Neural cell (in vitro differentiated cells): ENCODE data around the gene TIAL1. TPM values are rescaled to one million over a fixed set of nuclear protein-coding genes. Genes with fewer than 3 reads are reported as not detected.
"Not testable (repeated sequence)": the region's sequence is repeated elsewhere in the genome, so short reads cannot be mapped to it uniquely, and the experiment has no call there.

Source experiments
- H2AFZ ChIP-seq: fragments of 200-600, 300-800 bp; sonication (generic), shearing (Covaris generic); 2 replicates; pipeline ENCODE4 v1.6.0; 2014; ENCODE audit warnings: low read depth, mild to moderate bottlenecking, antibody characterized with exemption, low read length, moderate library complexity
- H3F3A ChIP-seq: fragments of 200-600 bp; shearing (Covaris generic); 2 replicates; pipeline ENCODE4 v1.6.1; 2016; ENCODE audit warnings: mild to moderate bottlenecking, moderate library complexity, mixed read lengths, antibody characterized with exemption, low read length; ENCODE audit not compliant: insufficient read depth, poor library complexity, severe bottlenecking
- H3K27ac ChIP-seq: fragments of 200-600, 300-800 bp; sonication (generic), shearing (Covaris generic); 2 replicates; pipeline ENCODE4 v1.5.1; 2014; ENCODE audit warnings: mild to moderate bottlenecking, low read length, moderate library complexity
- H3K27me3 ChIP-seq: fragments of 300-800, 200-600 bp; sonication (generic), shearing (Covaris generic); 2 replicates; pipeline ENCODE4 v1.6.0; 2014; ENCODE audit warnings: mild to moderate bottlenecking, low read depth, low read length, moderate library complexity; ENCODE audit not compliant: insufficient read depth
- H3K36me3 ChIP-seq: fragments of 300-800, 200-600 bp; sonication (generic), shearing (Covaris generic); 2 replicates; pipeline ENCODE4 v1.5.1; 2014; ENCODE audit warnings: mild to moderate bottlenecking, antibody characterized with exemption, low read length, moderate library complexity; ENCODE audit not compliant: insufficient read depth
- H3K4me2 ChIP-seq: fragments of 300-800, 200-600 bp; sonication (generic), shearing (Covaris generic); 2 replicates; pipeline ENCODE4 v1.6.0; 2014; ENCODE audit warnings: mild to moderate bottlenecking, low read length
- H3K4me3 ChIP-seq: fragments of 300-800, 200-600 bp; sonication (generic), shearing (Covaris generic); 2 replicates; pipeline ENCODE4 v1.5.1; 2014; ENCODE audit warnings: mild to moderate bottlenecking, low read length, moderate library complexity
- H3K79me2 ChIP-seq: fragments of 200-600 bp; shearing (Covaris generic); replicated peaks from 2 replicates; pipeline ENCODE4 v1.6.0; 2014; ENCODE audit warnings: mild to moderate bottlenecking, low read length, moderate library complexity; ENCODE audit not compliant: insufficient read depth
- H3K9ac ChIP-seq: fragments of 300-800, 200-600 bp; sonication (generic), shearing (Covaris generic); 2 replicates; pipeline ENCODE4 v1.6.1; 2016; ENCODE audit warnings: mild to moderate bottlenecking, low read length, mixed read lengths
- H3K9me2 ChIP-seq: fragments of 200-600 bp; shearing (Covaris generic); 2 replicates; pipeline ENCODE4 v1.6.1; 2016; ENCODE audit warnings: mild to moderate bottlenecking, low read length, mixed read lengths; ENCODE audit not compliant: insufficient read depth
- H3K9me3 ChIP-seq: fragments of 200-600, 300-800 bp; sonication (generic), shearing (Covaris generic); 2 replicates; pipeline ENCODE4 v1.6.1; 2016; ENCODE audit warnings: mild to moderate bottlenecking, mixed run types, low read length, moderate library complexity, mixed read lengths
- H4K20me1 ChIP-seq: fragments of 200-600 bp; shearing (Covaris generic); 2 replicates; pipeline ENCODE4 v1.6.1; 2016; ENCODE audit warnings: mild to moderate bottlenecking, mixed run types; ENCODE audit not compliant: insufficient read depth
- EP300 ChIP-seq: fragments of 450-650 bp; conservative IDR thresholded peaks from 2 replicates; pipeline ENCODE4 v1.6.1; 2014; ENCODE audit warnings: antibody characterized with exemption, mild to moderate bottlenecking, moderate library complexity; ENCODE audit not compliant: poor library complexity, severe bottlenecking
- EZH2 ChIP-seq: fragments of 200-600, 300-800 bp; shearing (Covaris generic), sonication (generic); IDR thresholded peaks from 2 replicates; pipeline ENCODE4 v1.6.1; 2014; ENCODE audit warnings: antibody characterized with exemption, low read length, borderline replicate concordance, mild to moderate bottlenecking; ENCODE audit not compliant: insufficient read depth, poor library complexity, severe bottlenecking
- MXI1 ChIP-seq: fragments of 450-650 bp; conservative IDR thresholded peaks from 2 replicates; pipeline ENCODE4 v1.6.1; 2014; ENCODE audit warnings: antibody characterized with exemption, mild to moderate bottlenecking; ENCODE audit not compliant: poor library complexity, severe bottlenecking
- POLR2AphosphoS5 ChIP-seq: IDR thresholded peaks from 2 replicates; pipeline ENCODE4 v1.6.1; 2012
- RAD21 ChIP-seq: fragments of 450-650 bp; conservative IDR thresholded peaks from 2 replicates; pipeline ENCODE4 v1.6.1; 2014; ENCODE audit warnings: antibody characterized with exemption, mild to moderate bottlenecking, moderate library complexity
- SMC3 ChIP-seq: fragments of 450-650 bp; conservative IDR thresholded peaks from 2 replicates; pipeline ENCODE4 v1.6.1; 2014; ENCODE audit warnings: antibody characterized with exemption, mild to moderate bottlenecking, moderate library complexity; ENCODE audit not compliant: poor library complexity
- TAF1 ChIP-seq: IDR thresholded peaks from 2 replicates; pipeline ENCODE4 v1.6.1; 2012; ENCODE audit warnings: low read depth
- polyA plus RNA-seq: library from polyadenylated mRNA; depleted of rRNA; stranded (reverse); fragments of >200 nt; gene quantifications from 2 replicates; pipeline ENCODE4 v1.2.3, GENCODE V29; 2014
- TF ChIP-seq, protein P1 (sequence below): IDR thresholded peaks from 2 replicates; pipeline ENCODE4 v1.6.1; 2012; ENCODE audit warnings: borderline replicate concordance
- TF ChIP-seq, protein P2 (sequence below): fragments of 450-650 bp; IDR thresholded peaks from 2 replicates; pipeline ENCODE4 v1.5.1; 2014; ENCODE audit warnings: antibody characterized with exemption, mild to moderate bottlenecking, moderate library complexity; ENCODE audit not compliant: poor library complexity, severe bottlenecking

Gene TIAL1
- polyA plus RNA-seq, 1 donor from 2014 or later: 85.1 TPM

GRCh38 chr10:119535305-119535704 lies 61.5 kb downstream of the TIAL1 start:
- no peak overlapping the region for H3K9ac ChIP-seq
- H3K9me3 ChIP-seq: no peaks in the 10 kb centered on the region
- H3K79me2 ChIP-seq: no peaks in the 10 kb centered on the region
- no peak overlapping the region for H3K4me2 ChIP-seq
- H3K27ac ChIP-seq: no peak overlapping the region
- TF ChIP-seq, protein P1, sequence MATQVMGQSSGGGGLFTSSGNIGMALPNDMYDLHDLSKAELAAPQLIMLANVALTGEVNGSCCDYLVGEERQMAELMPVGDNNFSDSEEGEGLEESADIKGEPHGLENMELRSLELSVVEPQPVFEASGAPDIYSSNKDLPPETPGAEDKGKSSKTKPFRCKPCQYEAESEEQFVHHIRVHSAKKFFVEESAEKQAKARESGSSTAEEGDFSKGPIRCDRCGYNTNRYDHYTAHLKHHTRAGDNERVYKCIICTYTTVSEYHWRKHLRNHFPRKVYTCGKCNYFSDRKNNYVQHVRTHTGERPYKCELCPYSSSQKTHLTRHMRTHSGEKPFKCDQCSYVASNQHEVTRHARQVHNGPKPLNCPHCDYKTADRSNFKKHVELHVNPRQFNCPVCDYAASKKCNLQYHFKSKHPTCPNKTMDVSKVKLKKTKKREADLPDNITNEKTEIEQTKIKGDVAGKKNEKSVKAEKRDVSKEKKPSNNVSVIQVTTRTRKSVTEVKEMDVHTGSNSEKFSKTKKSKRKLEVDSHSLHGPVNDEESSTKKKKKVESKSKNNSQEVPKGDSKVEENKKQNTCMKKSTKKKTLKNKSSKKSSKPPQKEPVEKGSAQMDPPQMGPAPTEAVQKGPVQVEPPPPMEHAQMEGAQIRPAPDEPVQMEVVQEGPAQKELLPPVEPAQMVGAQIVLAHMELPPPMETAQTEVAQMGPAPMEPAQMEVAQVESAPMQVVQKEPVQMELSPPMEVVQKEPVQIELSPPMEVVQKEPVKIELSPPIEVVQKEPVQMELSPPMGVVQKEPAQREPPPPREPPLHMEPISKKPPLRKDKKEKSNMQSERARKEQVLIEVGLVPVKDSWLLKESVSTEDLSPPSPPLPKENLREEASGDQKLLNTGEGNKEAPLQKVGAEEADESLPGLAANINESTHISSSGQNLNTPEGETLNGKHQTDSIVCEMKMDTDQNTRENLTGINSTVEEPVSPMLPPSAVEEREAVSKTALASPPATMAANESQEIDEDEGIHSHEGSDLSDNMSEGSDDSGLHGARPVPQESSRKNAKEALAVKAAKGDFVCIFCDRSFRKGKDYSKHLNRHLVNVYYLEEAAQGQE: no peak
- TF ChIP-seq TAF1: no peak
- TF ChIP-seq POLR2AphosphoS5: no peak
- TF ChIP-seq, protein P2, sequence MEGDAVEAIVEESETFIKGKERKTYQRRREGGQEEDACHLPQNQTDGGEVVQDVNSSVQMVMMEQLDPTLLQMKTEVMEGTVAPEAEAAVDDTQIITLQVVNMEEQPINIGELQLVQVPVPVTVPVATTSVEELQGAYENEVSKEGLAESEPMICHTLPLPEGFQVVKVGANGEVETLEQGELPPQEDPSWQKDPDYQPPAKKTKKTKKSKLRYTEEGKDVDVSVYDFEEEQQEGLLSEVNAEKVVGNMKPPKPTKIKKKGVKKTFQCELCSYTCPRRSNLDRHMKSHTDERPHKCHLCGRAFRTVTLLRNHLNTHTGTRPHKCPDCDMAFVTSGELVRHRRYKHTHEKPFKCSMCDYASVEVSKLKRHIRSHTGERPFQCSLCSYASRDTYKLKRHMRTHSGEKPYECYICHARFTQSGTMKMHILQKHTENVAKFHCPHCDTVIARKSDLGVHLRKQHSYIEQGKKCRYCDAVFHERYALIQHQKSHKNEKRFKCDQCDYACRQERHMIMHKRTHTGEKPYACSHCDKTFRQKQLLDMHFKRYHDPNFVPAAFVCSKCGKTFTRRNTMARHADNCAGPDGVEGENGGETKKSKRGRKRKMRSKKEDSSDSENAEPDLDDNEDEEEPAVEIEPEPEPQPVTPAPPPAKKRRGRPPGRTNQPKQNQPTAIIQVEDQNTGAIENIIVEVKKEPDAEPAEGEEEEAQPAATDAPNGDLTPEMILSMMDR: no peak
- TF ChIP-seq EP300: no peak
- no peak for TF ChIP-seq SMC3
- TF ChIP-seq MXI1: no peak
- TF ChIP-seq RAD21: no peak
- no peak for TF ChIP-seq EZH2
- H3F3A ChIP-seq: no peaks in the 10 kb centered on the region
- H3K4me3 ChIP-seq: no peak overlapping the region
- no peaks in the 10 kb centered on the region for H3K36me3 ChIP-seq
- no peaks in the 10 kb centered on the region for H4K20me1 ChIP-seq
- H3K9me2 ChIP-seq: no peaks in the 10 kb centered on the region
- H3K27me3 ChIP-seq: peaks cover 9% of the 10 kb centered on the region
- H2AFZ ChIP-seq: no peak overlapping the region

DNA sequence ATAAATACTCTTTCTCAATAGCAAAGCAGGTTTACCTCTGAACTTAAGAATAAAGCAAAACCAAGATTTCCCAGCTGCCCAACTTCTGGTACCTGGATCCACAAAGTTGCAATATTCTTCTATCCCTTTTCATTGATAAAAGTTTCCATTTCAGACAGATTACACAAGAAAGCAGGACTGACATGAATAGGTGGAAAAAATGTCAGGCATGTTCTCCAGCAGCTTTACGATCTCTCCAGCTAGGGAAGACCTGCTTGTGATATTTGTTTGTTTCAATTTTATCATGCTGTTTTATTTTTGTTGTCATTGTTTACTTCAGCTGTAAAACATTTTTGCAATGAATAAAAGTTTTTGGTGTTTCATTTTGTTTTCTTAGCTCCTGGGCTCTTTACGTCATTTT lies 63.3 kb downstream of the TIAL1 start:
- no peaks in the 10 kb centered on the region for H4K20me1 ChIP-seq
- TF ChIP-seq, protein P2: no peak
- TF ChIP-seq EZH2 (no peak), SMC3 (no peak), EP300 (no peak), MXI1 (no peak), POLR2AphosphoS5 (no peak), TAF1 (no peak), RAD21 (no peak)
- TF ChIP-seq, protein P1: no peak

GRCh38 chr10:119532791-119533190 lies 64.0 kb downstream of the TIAL1 start:
- not testable (repeated sequence) for H3F3A ChIP-seq, H3K27me3 ChIP-seq, H3K9me3 ChIP-seq, H3K79me2 ChIP-seq, H3K9ac ChIP-seq, H4K20me1 ChIP-seq, H3K4me3 ChIP-seq, H3K27ac ChIP-seq, H2AFZ ChIP-seq, H3K4me2 ChIP-seq, H3K36me3 ChIP-seq, H3K9me2 ChIP-seq

More for the DNA sequence above, 63.3 kb downstream of the TIAL1 start:
- Histone ChIP-seq H3K4me3 (no peak overlapping the region), H3F3A (no peaks in the 10 kb centered on the region), H3K4me2 (no peak overlapping the region), H3K79me2 (no peaks in the 10 kb centered on the region), H2AFZ (no peak overlapping the region), H3K27ac (no peak overlapping the region), H3K36me3 (no peaks in the 10 kb centered on the region), H3K9me3 (no peaks in the 10 kb centered on the region), H3K9me2 (no peaks in the 10 kb centered on the region), H3K27me3 (no peaks in the 10 kb centered on the region), H3K9ac (no peak overlapping the region)
